HS-5 (cell line): Measurements from ENCODE around the gene TMEM272.

Experiments
- DNase-seq: peaks from one replicate; pipeline ENCODE4 v3.0.0-alpha.2; 2012; ENCODE audit warnings: low read depth

The TMEM272 gene

DNA sequence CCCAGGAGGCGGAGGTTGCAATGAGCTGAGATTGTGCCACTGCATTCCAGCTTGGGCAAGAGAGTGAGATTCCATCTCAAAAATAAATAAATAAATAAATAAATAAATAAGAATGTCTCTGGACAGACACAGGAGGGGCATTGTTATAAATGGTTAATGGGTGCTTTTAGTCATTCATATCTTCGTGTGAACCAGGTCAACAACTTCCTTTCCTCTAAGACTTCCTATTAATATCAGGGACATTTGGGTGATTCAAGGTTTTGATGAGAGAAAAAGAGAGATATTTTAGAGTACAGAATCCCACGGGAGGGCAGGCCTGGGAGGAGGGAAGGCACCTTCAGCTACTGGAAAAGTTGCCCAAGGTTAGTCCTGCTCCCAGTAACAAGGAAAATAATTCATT is 64.9 kb downstream of the TMEM272 start:
- no peak for DNase-seq

DNA sequence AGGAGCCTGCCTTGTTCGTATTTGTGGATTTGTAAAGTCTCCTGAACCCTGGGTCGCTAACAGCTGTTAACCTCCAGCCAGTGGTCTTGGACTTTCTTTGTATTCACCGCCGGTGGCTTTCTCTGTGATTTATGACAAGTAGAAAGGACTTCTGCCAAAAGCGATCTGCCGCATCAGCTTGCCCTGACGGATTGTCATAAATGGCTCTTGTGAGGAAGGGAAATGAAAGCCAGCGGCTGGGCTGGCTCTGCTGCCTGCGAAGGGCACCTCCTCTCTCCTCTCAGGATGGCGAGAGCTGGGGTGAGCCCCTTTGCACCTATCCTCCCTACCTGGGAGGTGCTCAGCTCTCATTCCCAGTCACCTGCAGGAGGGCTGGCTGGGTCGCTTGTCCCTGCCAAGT is 66.6 kb downstream of the TMEM272 start:
- DNase-seq: no peak

DNA sequence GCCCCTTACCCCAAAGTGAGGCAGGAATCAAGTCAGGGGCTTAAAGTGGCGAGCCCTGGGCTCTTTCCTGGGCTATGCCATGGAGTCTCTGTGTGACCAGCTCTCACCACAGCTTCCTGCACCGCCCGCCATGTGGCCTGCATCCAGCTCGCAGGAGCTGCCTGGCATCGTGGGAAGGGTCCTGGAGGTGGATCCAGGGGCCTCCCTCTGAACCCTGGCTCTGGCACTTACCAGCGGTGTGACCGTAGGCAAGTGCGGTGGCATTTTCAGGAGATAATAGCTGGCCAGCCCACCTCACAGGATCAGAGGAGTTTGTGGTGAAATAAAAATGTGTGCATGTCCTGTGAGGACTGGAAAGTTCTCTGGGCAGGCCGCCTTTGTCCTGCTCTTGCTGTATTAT is 67.1 kb downstream of the TMEM272 start:
- no peak for DNase-seq

DNA sequence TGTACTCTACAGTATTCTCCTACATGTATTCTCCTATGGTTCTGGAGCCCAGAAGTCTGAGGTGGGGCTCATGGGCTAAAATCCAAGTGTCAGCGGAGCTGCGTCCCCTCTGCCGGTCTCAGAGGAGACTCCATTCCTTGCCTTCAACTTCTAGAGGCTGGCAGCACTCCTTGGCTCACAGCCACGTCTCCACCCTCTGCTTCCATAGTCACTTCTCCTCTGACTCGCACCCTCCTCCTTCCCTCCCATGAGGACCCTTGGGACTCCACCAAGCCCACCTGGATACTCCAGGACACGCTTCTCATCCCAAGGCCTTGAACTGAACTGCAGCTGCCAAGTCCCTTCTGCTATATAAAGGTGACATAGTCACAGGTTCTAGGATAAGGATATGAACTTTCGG is 68.8 kb downstream of the TMEM272 start:
- no peak for DNase-seq

DNA sequence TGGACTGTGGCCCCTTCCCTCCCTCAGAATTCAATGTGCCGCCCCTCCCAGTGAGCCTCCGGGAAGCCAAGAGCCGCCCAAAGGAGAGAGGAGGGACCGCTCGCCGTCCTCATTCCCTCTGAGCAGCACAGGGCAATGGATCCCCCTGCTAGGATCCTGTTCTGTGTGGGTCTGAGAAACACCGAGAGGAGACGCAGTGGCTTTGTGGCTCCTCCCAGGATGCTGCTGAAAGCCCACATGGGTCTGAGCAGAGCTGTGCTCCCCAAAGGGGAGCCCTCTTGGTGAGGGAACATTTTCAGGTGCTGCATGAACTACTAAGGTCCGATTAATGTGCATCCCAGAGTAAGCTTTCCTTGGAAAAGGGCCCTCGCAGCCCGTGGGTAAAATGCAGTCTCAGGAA is 71.5 kb downstream of the TMEM272 start:
- DNase-seq: no peak

DNA sequence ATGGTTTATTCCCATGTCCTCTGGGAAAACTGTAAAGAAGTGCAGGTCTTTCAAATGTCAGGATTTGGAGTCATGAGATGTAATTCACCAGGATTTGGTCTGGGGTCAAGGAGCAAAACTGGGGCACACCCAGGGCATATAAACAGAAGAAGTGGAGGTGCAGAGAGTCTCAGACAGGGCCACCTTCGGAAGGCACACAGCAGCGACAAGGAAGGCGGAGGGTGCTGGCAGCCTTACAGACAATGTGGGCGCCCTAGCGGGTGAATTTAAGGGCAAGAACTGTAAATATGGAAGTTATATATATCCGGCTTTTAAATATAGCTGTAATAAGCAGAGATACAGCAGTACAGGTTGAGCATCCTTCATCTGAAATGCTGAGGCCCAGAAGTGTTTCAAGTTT is 72.2 kb downstream of the TMEM272 start:
- DNase-seq: no peak

DNA sequence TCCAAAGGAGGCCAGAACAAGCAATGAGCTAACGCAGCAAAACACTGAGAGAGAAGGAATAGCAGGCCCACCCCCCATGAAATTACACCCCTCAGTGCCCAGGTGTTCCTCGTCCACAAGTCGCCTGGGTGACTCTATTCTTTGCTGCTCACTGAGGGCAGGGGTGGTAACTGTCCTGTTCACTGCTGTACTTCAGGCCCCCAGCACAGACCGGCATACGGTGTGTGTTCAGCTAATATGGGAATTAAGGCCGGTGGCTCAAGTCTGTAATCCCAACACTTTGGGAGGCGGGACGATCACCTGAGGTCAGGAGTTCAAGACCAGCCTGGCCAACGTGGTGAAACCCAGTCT is 72.9 kb downstream of the TMEM272 start:
- no peak for DNase-seq

DNA sequence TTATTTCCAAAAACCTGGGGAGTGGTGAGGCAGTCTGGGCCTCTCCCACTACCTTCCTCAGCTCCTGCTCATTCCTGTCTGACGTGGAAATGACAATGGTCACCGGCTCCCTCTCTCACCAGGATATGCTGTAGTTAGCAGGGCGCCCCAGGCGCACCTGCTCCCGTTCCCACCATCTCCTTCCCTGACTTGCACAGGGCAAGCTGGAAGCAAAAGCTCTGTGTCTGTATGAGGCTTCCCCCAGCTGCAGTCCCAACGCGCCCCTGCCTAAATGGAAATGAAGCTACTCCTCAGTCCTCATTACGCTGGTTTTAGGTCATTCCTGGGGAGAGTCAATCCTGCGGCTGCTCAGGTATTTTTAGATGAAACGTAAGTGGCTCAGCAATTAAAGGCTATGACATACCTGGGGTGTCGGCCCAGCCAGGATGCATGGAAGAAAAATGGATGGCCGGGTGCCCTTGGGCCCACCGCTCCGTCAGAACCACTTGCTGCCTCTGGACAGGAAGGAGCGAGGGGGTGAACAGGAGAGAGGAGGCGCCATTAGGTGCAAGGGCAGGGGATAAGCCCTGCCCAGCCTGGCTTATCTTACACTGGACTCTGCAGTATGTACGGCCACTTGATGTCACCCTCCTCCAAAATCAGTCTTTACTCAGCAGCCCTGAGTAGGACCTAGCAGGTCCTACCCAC is 73.4 kb downstream of the TMEM272 start:
- no peak for DNase-seq

DNA sequence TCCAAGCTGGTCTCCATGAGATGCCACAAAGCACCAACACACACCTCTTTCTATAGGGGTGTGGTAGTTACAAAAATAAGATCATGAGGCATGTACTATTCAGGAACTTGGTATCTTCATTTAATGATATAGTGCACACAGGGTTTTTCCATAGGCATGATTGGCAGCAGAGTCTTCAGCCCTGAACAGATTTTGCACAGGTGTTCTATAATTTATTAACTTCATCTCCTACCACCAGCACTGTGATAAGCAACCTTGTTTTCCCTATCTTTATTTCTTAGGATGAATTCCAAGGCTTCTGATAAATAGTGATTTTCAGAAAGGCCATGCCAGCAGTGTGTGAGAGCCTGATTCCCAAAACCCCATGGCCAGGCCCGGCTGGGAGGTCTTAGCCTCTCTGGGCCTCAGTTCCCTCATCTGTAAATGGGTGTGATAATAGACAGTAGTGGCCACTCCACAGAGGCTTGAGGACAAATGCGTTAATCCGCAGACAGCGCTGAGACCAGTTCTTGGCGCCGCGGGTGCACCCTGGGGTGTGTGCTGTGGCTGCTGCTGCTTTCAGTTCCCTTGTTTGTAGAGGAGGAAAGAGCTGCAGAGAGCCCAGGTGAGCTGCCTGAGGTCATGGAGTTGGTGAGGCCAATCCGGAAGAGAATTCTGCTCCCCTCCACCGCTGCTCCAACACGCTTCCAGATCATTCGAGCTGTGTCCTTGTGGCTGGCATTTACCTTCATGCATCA is 74.1 kb downstream of the TMEM272 start:
- DNase-seq: no peak

DNA sequence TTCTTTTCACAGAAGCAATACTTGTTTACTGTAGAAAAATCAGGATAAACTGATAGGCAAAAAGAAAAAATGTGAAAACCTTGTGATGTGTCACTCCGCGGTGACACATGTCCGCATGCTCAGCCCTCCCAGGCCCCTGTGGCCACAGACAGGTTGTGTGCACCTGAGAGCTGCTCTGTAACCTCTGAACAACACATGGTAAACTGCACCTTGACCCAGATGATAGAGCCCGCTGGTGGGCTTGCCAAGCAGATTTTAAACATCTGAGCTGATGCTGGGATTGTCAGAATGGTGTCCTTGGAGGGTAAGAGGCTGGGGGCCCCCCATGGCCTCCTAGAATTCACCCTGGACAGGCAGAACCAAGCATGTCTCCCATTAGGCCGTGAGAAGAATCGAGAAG is 74.8 kb downstream of the TMEM272 start:
- no peak for DNase-seq

DNA sequence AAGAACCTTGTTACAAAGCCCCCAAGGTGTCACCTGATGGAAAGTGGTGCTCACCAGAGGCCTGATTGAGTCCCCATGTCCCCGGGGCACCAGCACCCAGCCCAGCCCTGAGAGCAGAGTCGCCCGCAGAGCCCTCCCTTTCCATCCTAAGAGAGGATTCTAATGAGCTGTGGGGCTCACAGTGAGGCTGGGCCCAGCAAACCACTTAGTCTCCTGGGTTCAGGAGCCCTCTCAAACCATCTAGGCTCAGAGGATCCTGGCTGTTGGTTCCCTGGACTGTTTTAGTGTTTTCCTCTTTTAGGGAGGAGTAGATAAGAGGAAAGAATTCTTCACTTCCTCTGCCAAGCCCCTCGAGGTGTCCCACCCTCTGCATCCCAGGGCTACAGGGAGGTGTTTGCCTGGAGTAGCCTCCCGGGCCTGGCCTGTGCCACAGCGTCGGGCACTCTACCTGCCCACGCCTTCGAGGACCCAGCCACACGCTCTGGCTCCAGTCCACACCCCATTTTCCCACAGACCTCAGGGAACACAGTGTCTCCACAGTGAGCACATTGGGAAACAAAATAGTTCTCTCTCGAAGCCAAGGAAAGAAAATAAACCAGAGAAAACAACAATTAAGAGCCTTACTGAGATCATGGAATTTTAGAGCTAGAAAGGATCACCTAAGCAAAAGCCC is 75.4 kb downstream of the TMEM272 start:
- DNase-seq: no peak

DNA sequence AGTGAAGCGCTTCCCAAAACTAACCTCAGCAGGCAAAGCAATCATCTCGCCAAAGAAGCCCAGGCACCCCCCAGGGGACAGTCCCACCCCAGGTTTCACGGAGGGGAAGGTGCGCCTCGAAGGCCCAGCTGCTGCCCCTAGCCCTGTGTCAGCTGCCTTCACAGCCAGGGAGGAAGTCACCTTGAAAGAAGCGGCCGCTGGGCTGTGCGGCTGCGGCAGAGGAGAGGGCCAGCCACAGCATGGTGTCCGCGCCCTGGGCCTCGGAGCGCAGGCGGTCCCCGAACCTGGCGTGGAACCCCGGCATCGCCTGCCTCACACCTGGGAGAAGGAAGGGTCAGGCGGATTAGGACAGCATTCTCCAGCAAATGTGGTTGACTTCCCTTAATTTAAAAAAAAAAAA is 76.0 kb downstream of the TMEM272 start:
- no peak for DNase-seq

DNA sequence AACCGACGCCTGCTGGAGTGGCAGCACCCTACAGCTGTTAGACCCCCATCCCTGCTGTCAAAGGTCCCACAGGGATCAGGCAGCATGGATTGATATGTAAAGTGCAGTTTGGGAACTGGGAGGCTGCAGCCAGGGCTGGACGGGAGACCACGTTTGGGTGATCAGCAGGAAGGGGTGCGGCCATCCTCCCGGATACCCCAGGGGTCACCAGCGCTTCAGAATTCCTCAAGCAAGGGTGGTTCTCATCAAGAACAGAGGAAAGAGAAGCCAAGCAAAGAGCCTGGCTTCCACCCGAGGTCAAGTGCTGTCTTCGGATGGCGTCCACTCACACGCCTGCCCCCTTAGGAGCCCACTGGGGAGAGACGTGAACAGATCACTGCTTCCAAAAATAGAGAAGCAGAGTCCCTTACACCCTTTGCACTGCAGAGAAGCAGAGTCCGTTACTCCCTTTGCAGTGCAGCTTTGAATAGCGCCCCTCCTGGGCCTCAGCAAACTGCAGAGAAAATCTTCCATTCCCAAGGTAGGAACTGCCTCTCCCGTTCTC is 76.5 kb downstream of the TMEM272 start:
- no peak for DNase-seq

DNA sequence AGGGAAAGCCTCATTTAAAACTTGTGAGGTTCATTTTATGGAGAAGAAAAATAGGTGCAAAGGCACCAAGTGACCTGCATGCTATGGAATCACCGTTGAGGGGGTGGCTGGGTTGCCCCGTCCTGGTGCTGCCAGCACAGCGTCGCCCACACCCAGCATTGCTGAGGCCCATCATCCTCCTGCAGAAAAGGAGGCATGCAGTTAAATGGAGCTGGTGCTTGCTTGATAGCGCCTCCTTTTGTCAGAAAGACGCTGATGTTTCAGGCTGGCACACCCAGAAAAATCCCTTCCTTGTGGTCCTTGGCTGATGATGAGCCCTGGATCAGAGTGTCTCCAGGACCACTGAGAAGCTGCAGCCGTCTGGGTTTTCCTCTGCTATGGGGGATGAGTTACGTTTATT is 77.9 kb downstream of the TMEM272 start:
- no peak for DNase-seq

DNA sequence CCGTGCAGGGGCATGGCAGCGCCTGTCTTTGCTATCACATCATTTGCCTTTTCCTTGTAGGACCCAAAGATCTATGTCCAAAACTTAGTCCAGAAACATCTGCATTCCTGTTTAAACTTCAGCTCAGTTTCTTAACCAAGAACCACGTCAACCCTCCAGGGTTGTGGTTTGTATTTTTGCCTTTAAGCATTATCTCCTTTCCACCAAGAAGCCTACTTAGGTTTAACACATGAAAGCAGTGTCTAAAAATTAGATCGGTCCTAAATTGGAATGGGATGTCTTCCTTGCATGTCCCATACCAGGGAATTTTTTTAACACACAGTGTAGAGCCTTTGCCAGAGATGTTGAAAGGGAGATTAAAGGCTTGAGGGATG is 79.8 kb downstream of the TMEM272 start:
- no peak for DNase-seq

DNA sequence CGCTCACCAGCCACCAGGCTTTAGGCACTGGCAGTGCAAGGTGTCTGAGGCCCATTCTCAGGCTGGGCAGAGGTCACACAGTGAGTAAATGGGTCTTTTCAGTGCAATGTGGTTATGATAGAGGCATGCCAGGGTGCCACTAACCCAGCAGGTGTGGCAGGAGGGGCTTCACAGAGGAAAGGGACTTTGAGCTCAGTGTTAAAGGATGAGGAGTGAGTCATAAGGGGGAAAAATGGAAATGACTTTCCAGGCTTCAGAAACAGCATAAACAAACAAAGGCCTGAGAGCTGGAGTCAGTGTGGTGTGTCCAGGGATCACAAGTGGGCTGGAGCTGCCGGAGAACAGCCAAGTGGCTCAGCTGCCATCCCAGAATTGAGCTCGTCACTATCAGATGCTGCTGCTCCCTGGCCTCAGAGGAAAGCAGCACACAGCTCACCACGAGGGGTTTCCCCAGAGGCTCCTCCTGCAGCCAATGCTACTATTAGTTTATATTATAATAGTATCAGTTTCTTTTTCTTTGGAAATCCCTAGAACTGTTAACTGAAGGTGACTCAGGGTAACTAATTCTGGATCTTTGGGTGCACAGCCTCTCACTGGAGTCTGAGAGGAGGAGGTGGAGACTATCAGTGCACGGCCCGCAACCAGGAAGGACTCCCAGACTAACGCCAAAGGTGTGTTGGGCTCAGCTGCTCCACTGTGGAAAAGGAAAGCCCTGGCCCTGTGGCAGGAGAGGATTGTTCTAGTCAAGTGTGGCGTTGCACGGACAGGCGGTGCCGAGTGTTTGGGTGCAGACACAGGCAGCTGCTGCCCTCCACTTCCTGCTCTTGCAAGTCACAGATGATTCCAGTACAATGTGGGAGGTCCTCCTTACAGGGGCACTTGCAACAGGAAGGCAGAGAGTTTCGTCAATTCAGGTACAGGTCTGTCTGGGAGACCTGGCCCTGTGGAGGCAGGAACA is 80.5 kb downstream of the TMEM272 start:
- no peak for DNase-seq

DNA sequence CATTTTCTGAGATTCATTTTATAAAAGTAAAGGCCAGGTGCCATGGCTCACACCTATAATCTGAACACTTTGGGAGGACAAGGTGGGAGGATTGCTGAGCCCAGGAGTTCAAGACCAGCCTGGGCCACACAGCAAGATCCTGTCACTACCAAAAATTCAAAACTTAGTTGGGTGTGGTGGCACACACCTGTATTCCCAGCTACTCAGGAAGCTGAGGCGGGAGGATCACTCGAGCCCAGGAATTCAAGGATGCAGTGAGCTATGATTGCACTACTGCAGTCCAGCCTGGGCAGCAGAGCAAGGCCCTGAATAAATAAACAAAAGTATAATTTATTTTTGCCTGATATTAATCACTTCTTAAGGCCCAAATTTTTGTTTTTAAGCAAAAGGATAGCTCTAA is 81.5 kb downstream of the TMEM272 start:
- no peak for DNase-seq
